ELR (cell line): Measurements from ENCODE around the gene TIMM21.
A peak's percentile ranks its signal among the peaks of the same experiment; 100 is the strongest.

Experiments used
- DNase-seq: peaks from one replicate; pipeline ENCODE4 v3.0.0-alpha.2; 2015; ENCODE audit warnings: low read depth

TIMM21 gene

GRCh38 chr18:74147491-74147778 lies 888 bp upstream of the TIMM21 start:
- DNase-seq, result no peak

GRCh38 chr18:74148543-74149070 lies 284 bp downstream of the TIMM21 start:
- DNase-seq, result peak; percentile 6

GRCh38 chr18:74149878-74150277 lies 1.6 kb downstream of the TIMM21 start:
- no peak for DNase-seq

GRCh38 chr18:74152270-74152669 lies 3.9 kb downstream of the TIMM21 start:
- DNase-seq, result no peak

- no peak for DNase-seq
Observed at GRCh38 chr18:74152857-74153256, 4.5 kb downstream of the TIMM21 start.

GRCh38 chr18:74153377-74153776 lies 5.1 kb downstream of the TIMM21 start:
- DNase-seq, result no peak

GRCh38 chr18:74153793-74154192 lies 5.5 kb downstream of the TIMM21 start:
- peak; percentile 15 for DNase-seq

GRCh38 chr18:74154716-74155115 lies 6.4 kb downstream of the TIMM21 start:
- no peak for DNase-seq

- DNase-seq, result no peak
Observed at GRCh38 chr18:74155276-74155675, 7.0 kb downstream of the TIMM21 start.

GRCh38 chr18:74163019-74163660 lies 14.8 kb downstream of the TIMM21 start:
- DNase-seq, result no peak

GRCh38 chr18:74166386-74166785 lies 18.1 kb downstream of the TIMM21 start:
- no peak for DNase-seq

- DNase-seq, result no peak
Observed at GRCh38 chr18:74171910-74172606, 23.7 kb downstream of the TIMM21 start.

GRCh38 chr18:74172697-74173433 lies 24.5 kb downstream of the TIMM21 start:
- no peak for DNase-seq

- no peak for DNase-seq
Observed at GRCh38 chr18:74173434-74173750, 25.1 kb downstream of the TIMM21 start.

- no peak for DNase-seq
Observed at GRCh38 chr18:74175658-74176057, 27.3 kb downstream of the TIMM21 start.

GRCh38 chr18:74178884-74179283 lies 30.6 kb downstream of the TIMM21 start:
- DNase-seq, result no peak

GRCh38 chr18:74179623-74180199 lies 31.4 kb downstream of the TIMM21 start:
- no peak for DNase-seq

GRCh38 chr18:74182335-74182734 lies 34.0 kb downstream of the TIMM21 start:
- DNase-seq, result no peak

- no peak for DNase-seq
Observed at GRCh38 chr18:74183130-74183529, 34.8 kb downstream of the TIMM21 start.

GRCh38 chr18:74184875-74185274 lies 36.6 kb downstream of the TIMM21 start:
- DNase-seq, result no peak

GRCh38 chr18:74185860-74186259 lies 37.5 kb downstream of the TIMM21 start:
- no peak for DNase-seq

- no peak for DNase-seq
Observed at GRCh38 chr18:74186661-74187060, 38.3 kb downstream of the TIMM21 start.

- DNase-seq, result no peak
Observed at GRCh38 chr18:74190086-74190485, 41.8 kb downstream of the TIMM21 start.
